SKM-1 (cell line): ENCODE measurements around the gene ANO1.
"Not testable (repeated sequence)": the region's sequence is repeated elsewhere in the genome, so short reads cannot be mapped to it uniquely, and the experiment has no call there.

ENCODE experiments used
- DNase-seq: peaks from one replicate; lab custom pipeline; 2025; ENCODE audit not compliant: unreplicated experiment; lab: John Stamatoyannopoulos, UW

The ANO1 gene

DNA sequence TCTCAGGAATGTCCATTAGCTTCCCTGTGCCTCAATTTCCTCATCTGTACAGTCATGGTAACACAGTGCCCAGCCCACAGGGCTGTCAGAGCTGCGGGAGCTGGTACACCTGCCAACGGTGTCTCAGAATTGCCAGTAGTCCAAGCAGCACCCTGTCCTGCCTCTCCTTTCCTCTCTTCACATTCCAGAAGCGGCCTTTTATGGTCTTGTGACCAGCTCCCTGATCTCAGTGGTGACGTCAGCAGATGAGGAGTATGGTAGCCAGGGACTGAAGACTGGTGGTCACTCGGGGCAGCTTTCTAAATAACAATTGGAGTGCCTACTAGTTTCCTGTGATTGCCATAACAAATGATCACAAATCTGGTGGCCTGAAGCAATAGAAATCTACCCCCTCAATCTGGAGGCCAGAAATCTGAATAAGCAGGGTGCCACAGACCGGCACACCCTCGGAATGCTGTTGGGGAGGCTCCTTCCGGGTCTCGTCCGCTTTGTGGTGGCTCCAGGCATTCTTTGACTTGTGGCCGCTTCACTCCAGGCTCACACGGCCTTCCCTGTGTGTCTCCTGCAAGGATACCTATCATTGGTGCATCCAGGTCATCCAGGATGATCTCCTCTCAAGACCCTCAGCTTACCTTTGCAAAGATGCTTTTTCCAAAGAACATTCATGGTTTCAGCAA is 127.1 kb downstream of the ANO1 start:
- no peak for DNase-seq

DNA sequence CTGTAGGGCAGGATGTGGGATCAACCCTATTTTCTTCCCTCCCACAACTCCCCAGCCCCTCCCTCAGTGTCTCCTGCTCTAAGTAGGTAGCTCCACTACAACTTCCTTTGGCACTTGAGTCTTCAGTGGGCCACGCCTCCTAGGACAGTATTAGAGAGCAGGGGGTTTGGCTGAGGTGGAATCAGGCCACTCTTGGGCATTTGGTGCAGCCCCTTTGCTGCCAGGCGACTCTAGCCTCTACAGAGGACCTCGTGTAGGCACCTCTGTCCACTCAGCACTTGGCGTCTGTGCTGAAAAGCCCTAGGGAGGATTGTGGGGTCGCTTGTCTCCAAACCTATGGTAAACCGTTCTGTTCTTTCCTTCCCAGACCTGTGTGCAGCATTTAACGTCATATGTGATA is 127.6 kb downstream of the ANO1 start:
- no peak for DNase-seq

DNA sequence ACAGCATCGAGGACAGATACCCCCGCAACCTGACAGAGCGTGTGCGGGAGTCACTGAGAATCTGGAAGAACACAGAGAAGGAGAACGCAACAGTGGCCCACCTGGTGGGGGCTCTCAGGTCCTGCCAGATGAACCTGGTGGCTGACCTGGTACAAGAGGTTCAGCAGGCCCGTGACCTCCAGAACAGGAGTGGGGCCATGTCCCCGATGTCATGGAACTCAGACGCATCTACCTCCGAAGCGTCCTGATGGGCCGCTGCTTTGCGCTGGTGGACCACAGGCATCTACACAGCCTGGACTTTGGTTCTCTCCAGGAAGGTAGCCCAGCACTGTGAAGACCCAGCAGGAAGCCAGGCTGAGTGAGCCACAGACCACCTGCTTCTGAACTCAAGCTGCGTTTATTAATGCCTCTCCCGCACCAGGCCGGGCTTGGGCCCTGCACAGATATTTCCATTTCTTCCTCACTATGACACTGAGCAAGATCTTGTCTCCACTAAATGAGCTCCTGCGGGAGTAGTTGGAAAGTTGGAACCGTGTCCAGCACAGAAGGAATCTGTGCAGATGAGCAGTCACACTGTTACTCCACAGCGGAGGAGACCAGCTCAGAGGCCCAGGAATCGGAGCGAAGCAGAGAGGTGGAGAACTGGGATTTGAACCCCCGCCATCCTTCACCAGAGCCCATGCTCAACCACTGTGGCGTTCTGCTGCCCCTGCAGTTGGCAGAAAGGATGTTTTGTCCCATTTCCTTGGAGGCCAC is 128.3 kb downstream of the ANO1 start:
- DNase-seq, result no peak

DNA sequence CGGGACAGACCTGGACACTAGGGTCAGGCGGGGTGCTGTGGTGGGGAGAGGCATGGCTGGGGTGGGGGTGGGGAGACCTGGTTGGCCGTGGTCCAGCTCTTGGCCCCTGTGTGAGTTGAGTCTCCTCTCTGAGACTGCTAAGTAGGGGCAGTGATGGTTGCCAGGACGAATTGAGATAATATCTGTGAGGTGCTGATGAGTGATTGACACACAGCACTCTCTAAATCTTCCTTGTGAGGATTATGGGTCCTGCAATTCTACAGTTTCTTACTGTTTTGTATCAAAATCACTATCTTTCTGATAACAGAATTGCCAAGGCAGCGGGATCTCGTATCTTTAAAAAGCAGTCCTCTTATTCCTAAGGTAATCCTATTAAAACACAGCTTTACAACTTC is 128.9 kb downstream of the ANO1 start:
- no peak for DNase-seq

DNA sequence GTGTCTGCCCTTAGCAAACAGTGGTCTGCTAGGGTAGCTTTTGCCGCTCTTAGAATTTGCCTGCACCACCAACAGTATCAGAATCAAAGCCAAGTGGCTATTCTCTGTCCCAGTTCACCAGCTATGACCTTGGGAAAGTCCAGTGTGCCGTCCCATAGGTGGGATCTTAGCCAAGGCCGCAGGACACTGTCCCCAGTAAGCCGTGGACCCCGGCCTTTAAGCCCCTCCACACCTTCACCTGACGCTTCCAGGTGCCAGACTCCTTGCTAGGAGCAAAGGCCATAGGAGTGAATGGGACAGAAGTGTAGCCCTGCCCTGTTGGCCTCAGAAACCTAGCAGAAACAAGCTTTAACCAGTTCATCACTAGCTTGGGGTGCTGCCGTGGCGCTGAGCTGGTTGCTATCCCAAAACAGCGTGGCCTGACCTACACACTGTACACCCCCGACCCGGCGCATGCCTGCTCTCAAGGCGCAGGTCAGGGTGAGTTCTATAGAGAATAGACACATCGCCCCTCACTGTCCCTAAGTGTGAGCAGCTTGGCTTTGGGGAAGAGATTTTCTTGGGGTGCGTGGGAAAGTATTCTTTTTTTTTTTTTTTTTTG is 129.5 kb downstream of the ANO1 start:
- DNase-seq, result no peak

DNA sequence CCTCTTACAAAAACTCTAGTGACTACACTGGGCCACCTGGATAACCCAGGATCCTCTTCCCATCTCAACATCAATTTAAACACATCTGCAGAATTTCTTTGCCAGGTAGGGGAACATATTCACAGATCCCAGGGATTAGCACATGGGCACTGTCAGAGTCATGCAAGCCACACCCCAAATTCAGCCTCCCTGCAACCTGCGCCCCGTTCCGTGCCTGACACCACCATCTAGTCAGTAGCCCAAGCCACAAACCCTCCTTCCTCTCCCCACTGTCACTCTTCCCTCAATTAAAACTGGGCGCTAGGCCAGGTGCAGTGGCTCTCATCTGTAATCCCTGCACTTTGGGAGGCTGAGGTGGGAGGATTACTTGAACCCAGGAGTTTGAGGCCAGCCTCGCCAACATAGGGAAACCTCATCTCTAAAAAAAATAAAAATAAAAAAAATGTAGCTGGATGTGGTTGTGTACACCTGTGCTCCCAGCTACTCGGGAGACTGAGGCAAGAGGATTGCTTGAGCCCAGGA is 131.3 kb downstream of the ANO1 start:
- no peak for DNase-seq

DNA sequence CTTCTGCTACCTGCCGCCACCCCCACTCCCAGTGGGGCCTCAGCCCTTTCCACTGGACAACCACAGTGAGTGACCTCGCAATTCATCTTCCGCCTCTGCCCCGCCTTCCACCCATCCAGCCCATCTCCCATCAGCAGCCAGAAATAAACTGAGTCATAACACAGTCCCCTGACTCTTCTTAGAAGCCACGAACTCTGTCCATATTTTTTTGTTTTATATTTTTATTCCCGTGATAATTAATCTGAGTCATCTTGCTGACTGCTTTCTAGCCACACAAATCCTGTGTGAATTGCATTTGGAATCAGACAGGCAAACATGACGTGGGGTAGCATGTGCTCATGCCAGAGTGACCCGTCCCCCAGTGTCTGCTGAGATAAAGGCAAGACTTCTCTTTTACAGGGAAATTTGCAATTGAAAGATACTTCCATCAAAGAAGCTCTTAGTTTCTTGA is 132.0 kb downstream of the ANO1 start:
- DNase-seq, result no peak

DNA sequence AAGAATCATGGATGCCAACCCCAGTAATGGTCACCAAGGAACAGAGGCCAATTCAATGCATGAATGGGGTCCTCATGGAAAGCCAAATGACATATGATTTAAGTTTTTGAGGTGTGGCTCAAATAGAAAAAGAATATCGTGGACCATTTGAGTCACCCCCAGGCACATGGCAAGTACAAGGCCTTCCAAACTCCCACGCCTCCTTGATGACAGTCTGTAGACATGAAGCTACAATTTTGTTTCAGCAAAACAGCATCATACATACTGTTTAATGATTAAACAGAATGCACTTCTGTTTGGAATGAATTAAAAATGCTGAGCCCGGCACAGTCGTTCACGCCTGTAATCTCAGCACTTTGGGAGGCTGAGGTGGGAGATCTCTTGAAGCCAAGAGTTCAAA is 132.4 kb downstream of the ANO1 start:
- no peak for DNase-seq

DNA sequence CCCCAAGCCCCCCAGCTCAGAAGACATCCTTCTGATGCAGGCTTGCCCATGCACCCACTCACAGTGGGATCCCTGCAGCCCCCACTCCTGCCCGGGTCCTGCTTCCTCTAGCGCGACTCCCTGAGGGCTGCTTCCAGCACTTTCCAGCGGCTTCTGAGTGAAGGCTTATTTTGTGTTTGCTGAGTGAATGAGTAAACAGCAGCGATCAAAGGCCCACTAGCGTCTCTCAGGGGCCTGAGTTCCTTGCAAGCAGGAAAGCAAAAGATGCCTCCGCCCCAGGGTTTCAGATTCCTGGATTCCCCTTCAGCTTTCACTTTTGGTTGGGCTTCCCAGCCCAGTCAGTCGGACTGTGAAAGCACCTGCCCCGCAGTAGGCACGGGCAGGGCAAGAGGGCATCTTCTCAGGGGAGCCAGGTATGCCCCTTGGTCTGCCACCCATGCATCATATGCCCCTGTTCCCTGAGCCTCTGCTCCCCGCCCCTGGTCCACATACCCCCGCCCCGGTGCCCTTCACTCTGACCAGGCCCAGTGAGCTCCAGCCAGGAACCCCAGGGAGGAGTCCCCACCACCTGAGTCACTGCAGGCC is 134.2 kb downstream of the ANO1 start:
- no peak for DNase-seq

DNA sequence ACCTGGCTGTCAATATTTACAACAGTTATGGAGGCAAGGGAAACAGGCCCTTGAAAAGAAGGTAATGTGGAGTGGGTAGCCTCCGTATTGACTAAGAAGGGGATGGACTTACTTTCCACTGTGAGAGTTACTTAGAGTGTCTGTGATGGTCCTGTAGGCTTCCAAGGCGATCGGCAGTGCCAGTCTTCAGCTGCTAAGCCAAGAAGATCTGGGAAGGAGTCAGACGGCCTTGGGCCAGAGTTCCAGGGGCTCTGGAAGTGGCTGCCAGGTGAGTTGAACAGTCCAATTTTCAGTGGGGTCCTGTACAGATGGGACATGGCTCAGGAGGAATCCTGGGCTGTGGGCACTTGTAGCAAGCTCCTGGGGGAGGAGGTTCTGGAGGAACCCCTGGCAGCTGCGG is 139.3 kb downstream of the ANO1 start:
- DNase-seq, result not testable (repeated sequence)

DNA sequence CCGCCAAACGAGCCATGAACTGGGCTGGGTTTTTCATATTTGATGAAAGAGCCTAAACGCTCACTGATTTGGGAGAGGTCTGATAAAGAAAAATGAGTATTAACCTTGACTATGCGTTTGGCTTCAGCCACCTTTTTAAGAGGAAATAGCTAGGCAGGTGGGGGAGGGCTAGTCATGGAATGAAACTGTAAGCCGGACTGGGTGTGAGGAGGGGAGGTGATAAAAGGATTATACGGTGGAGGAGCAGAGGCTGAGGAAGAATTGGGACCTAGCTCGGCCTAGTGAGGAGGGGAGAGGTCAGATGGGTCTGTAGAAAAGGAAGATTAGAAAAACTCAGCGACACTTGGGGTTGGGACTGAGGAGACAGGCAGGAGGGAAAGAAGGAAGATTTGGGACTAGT is 140.0 kb downstream of the ANO1 start:
- DNase-seq, result not testable (repeated sequence)

DNA sequence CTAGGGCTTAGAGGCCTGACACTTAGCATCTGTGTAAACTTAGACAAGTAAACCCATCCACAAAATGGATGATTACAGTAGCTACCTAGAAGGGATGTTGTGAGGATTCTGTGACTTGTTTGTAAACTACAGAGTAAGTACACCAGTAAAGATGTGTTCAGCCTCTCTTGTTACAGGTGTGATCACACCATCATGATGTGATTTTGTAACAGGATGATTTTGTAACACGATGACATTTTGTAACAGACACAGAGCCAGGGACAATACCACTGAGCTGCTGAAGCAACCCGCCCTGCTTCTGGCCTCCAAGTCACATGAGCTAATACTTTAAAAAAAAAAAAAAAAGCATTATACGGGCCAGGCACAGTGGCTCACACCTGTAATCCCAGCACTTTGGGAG is 142.0 kb downstream of the ANO1 start:
- peak; percentile 70 for DNase-seq

DNA sequence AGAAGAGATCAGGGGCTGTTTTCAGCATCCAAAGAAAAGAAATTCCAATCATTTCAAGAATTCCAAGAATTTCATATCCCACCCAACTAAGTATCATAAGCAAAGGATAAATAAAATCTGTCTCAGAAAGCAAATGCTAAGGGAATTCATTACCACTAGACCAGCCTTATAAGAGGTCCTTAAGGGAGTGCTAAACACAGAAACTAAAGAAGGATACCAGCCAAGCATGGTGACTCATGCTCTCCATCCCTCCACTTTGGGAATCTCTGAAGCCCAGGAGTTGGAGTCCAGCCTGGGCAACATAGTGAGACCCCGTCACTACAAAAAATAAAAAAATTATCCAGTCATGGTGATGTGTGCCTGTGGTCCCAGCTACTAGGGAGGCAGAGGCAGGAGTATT is 142.8 kb downstream of the ANO1 start:
- no peak for DNase-seq

DNA sequence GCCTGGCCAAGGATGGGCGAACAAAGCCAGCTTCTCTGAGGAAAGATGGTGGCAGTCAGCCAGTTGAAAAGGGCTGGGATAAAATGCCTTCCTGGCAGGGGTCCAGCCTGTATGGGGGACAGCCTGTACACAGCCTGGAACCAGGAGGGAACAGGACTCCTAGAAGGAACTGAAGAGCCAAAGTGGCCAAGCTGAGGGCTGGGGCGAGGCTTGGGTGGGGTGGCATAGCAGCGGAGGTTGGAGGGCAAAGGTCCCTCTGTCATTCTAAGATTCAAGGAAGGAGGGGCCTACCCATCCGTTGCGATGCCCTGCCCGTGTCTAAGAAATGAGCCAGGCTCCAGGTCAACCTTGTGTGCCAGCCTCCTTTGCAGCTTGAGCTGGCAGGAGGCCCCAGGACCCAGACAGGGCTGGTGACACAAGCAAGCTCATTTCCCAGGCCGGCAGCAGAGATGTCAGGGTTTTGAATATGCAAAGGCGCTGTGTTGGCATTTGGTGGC is 147.6 kb downstream of the ANO1 start:
- no peak for DNase-seq

DNA sequence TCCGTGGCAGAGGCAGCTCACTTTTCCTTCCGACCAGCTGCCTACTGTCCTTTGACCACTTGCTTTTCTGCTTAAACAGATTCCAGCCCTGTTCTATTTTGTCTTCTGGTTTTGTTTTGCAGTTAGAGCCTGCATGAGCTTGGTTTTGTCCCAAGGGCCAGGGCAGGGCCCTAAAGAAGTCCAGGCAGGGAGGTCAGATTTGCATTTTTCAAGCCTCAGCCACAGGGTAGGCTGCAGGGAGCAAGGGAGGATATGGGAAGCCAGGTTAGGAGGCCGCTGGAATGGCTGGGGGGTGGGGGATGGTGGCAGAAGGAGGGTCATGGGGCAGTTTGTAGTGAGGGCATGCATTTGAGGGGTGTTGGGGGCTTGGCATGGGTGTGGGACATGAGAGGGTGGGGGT is 148.1 kb downstream of the ANO1 start:
- DNase-seq, result no peak

DNA sequence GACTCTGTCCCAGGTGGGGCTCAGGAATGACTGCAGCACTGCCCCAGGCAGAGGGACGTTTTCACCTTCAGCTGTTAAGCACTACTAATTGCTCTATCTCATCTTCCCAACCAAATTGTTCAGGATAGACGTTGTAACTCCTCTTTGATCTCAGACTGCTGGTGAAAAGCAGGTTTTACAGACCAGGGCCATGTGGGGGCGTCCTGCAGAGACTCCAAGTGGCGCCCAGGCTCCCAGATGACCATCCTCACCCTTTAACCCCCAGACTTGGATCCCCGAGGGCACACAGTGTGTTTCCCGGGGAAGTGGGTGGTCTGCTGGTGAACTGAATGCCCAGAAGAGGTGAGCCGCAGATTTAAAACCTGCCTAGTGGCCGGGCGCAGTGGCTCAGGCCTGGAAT is 148.8 kb downstream of the ANO1 start:
- DNase-seq, result peak; percentile 17

DNA sequence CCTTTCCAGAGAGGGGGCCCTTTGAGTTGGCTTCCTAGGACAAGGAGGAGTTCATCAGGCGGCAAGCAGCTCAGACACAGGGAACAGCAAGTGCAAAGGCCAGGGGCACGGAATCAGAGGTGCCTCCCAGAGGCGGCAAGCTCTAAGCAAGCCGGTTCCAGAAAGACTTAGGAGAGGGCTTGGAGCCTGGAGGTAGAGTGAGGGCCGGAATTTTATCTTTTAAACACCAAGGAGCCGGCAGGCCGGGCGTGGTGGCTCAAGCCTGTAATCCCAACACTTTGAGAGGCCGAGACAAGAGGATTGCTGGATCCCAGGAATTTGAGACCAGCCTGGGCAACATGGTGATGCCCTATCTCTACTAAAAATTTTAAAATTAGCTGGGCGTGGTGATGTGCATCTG is 151.6 kb downstream of the ANO1 start:
- no peak for DNase-seq

DNA sequence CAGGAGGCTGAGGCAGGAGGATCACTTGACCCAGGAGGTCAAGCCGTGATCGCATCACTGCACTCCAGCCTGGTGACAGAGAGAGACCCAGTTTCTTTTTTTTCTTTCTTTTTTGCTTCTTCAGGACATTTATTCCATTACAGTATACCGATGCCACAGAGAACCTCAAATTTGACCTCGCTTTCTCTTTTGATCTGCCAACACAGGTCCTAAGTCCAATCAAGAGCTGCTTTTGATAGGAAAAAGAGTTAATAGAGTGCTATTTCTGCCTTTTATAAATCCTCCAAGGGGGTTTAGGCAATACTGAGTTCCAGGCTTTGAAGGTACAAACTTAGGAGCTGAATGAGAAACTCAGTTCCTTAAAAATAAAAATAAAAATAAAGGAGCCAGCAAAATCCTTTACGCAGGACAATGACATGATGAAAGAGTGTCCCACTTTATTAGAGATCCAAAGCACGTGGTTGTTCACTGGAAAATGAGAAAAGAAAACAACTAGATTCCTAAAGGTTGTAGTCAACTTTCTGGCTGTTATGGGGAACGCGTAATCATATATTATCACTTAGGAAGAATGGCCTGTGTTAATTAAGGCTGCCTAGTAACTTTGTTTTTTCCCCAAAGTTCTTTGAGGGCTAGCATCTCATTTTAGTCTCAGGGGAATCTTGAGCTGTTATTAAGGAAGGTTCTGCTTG is 152.2 kb downstream of the ANO1 start:
- no peak for DNase-seq

DNA sequence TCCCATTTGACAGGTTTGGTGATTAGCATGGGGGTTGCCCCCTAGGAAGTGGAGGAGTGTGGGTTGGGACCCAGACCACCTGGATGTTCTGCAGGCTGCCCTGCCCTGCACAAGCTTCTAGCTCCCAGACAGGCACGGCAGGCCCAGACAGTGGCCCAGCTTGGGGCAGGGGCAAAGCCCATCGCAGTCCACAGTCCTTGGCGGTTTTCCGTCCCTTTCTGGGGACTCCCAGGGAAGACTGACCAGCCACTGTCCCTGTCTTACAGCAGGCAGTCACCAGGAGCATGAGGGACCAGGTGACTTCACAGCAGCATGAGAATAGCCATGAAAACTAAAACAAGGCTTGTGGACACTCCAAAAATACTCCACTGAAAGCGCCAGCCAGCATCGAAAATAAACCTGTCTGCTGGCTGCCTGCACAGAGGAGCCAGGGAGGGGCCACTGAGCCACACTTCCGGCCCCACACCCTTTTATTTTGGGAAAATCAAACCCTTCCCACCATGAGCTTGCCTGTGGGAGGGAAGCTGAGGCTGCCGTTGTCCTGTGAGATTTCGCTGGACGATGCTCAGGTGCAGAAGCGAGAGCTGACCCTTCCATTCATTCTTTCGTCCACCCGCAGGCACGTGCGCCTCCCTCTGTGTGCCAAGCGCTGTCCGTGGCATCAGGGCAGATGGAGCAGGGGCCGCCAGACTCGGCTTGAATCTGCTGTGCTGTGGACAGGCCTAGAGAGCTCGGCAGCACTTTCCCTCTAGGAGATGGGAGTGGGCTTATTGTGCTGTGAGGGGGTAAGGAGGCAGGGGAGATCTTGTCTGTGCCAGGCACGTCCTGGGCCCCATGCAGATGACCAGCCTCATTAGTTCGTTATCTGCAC is 153.0 kb downstream of the ANO1 start:
- no peak for DNase-seq

DNA sequence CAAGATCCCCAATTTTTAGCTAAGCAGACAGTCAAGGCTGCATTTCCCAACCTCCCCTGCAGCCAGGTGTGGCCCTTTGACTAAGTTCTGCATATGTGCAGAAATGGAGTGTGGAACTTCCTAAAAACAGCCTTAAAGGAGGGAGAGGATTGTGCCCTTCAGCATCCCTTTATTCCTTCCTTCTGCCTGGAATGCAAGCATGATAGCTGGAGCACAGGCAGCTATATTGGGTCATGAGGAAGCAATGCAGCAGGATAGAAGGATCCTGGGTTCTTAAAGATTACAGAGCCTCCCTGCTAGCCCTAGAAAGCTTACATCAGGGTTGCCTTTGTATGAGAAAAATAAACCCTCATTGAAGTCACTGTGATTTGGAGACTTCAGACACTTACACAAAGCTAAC is 154.9 kb downstream of the ANO1 start:
- no peak for DNase-seq
